Measurements from ENCODE around the gene SULT2B1. TPM values are rescaled to one million over a fixed set of nuclear protein-coding genes. Genes with fewer than 3 reads are reported as not detected.

SULT2B1 gene
- total and polyA plus RNA-seq, 2 experiments from 2014 or later = 0.79 TPM; not detected in 1

GRCh38 chr19:48578891-48579290, 26.9 kb downstream of the SULT2B1 start:
- H3K36me3 ChIP-seq (replicated peaks; ENCODE audit: insufficient read depth, low read depth) = no peaks in the 10 kb centered on the region
- no peak for DNase-seq (ENCODE audit: low spot score)

GRCh38 chr19:48582168-48582567, 30.2 kb downstream of the SULT2B1 start:
- Histone ChIP-seq H3K9me3 (ENCODE audit: low read depth) (no peaks in the 10 kb centered on the region), H3K27me3 (no peaks in the 10 kb centered on the region), H3K36me3 (replicated peaks; ENCODE audit: insufficient read depth, low read depth) (no peaks in the 10 kb centered on the region), H3K9me2 (replicated peaks; ENCODE audit: insufficient read depth) (no peaks in the 10 kb centered on the region), H3K79me2 (no peaks in the 10 kb centered on the region), H3K4me2 (no peak overlapping the region), H3K4me3 (no peak overlapping the region), H3K4me1 (ENCODE audit: insufficient read depth) (no peaks in the 10 kb centered on the region), H2AFZ (no peak overlapping the region), H4K20me1 (ENCODE audit: insufficient read depth, poor library complexity, severe bottlenecking) (no peaks in the 10 kb centered on the region), H3K27ac (no peak overlapping the region)
- WGBS (ENCODE audit: low lambda C conversion rate, missing lambda C conversion rate) = 83% methylated on average over 2 of the region's 2 CpGs
- no peak for DNase-seq (ENCODE audit: low spot score)
- no peak for TF ChIP-seq CTCF (IDR thresholded peaks at IDR 0.05; ENCODE audit: poor library complexity)
- TF ChIP-seq EZH2phosphoT487 (IDR thresholded peaks at IDR 0.05; ENCODE audit: low read depth, severe bottlenecking, unreplicated experiment) = no peak
- no peak for TF ChIP-seq EZH2 (IDR thresholded peaks at IDR 0.05; ENCODE audit: borderline replicate concordance)

More at GRCh38 chr19:48578891-48579290, 26.9 kb downstream of the SULT2B1 start:
- Histone ChIP-seq H3K4me1 (ENCODE audit: insufficient read depth) (no peaks in the 10 kb centered on the region), H3K27me3 (no peaks in the 10 kb centered on the region), H3K9me3 (ENCODE audit: low read depth) (no peaks in the 10 kb centered on the region), H2AFZ (no peak overlapping the region), H3K4me2 (no peak overlapping the region), H4K20me1 (ENCODE audit: insufficient read depth, poor library complexity, severe bottlenecking) (no peaks in the 10 kb centered on the region), H3K4me3 (no peak overlapping the region), H3K27ac (no peak overlapping the region), H3K9me2 (replicated peaks; ENCODE audit: insufficient read depth) (no peaks in the 10 kb centered on the region), H3K79me2 (no peaks in the 10 kb centered on the region)
- TF ChIP-seq EZH2 (IDR thresholded peaks at IDR 0.05; ENCODE audit: borderline replicate concordance) (no peak), CTCF (IDR thresholded peaks at IDR 0.05; ENCODE audit: poor library complexity) (no peak), EZH2phosphoT487 (IDR thresholded peaks at IDR 0.05; ENCODE audit: low read depth, severe bottlenecking, unreplicated experiment) (no peak)
- WGBS (ENCODE audit: low lambda C conversion rate, missing lambda C conversion rate) = 65% methylated on average over 3 of the region's 3 CpGs

GRCh38 chr19:48587387-48587786, 35.4 kb downstream of the SULT2B1 start:
- Histone ChIP-seq H3K4me1 (ENCODE audit: insufficient read depth) (no peaks in the 10 kb centered on the region), H3K27ac (no peak overlapping the region), H3K79me2 (no peaks in the 10 kb centered on the region), H3K27me3 (no peaks in the 10 kb centered on the region), H3K36me3 (replicated peaks; ENCODE audit: insufficient read depth, low read depth) (no peaks in the 10 kb centered on the region), H4K20me1 (ENCODE audit: insufficient read depth, poor library complexity, severe bottlenecking) (no peaks in the 10 kb centered on the region), H3K4me2 (no peak overlapping the region), H2AFZ (no peak overlapping the region), H3K4me3 (no peak overlapping the region), H3K9me2 (replicated peaks; ENCODE audit: insufficient read depth) (no peaks in the 10 kb centered on the region), H3K9me3 (ENCODE audit: low read depth) (no peaks in the 10 kb centered on the region)
- 86% methylated on average over 3 of the region's 3 CpGs for WGBS (ENCODE audit: low lambda C conversion rate, missing lambda C conversion rate)
- TF ChIP-seq EZH2phosphoT487 (IDR thresholded peaks at IDR 0.05; ENCODE audit: low read depth, severe bottlenecking, unreplicated experiment) (no peak), CTCF (IDR thresholded peaks at IDR 0.05; ENCODE audit: poor library complexity) (no peak), EZH2 (IDR thresholded peaks at IDR 0.05; ENCODE audit: borderline replicate concordance) (no peak)
- no peak for DNase-seq (ENCODE audit: low spot score)
